NCI-H2196 (cell line): Measurements from ENCODE around the gene AKR1C4.
"Not testable (repeated sequence)": the region's sequence is repeated elsewhere in the genome, so short reads cannot be mapped to it uniquely, and the experiment has no call there.

ENCODE experiments used
- DNase-seq: peaks from one replicate; lab custom pipeline; 2025; ENCODE audit not compliant: unreplicated experiment; lab: John Stamatoyannopoulos, UW

Gene AKR1C4

GRCh38 chr10:5196702-5197113 is at the start of gene AKR1C4:
Gene AKR1C4, plus strand, starts transcription at chr10:5196837. Its CDS starts 31 bp downstream, at chr10:5196868.
- no peak for DNase-seq

- DNase-seq: no peak
These were observed 49.8 kb upstream of the AKR1C4 start for GRCh38 chr10:5146920-5147254.

GRCh38 chr10:5147255-5147980 is 49.2 kb upstream of the AKR1C4 start:
- no peak for DNase-seq

- DNase-seq: no peak
These were observed 48.5 kb upstream of the AKR1C4 start for GRCh38 chr10:5147981-5148677.

GRCh38 chr10:5148678-5149032 is 48.0 kb upstream of the AKR1C4 start:
- no peak for DNase-seq

- no peak for DNase-seq
These were observed 45.6 kb upstream of the AKR1C4 start for GRCh38 chr10:5151076-5151475.

- DNase-seq: no peak
These were observed 40.7 kb upstream of the AKR1C4 start for GRCh38 chr10:5155951-5156350.

- no peak for DNase-seq
These were observed 39.1 kb upstream of the AKR1C4 start for GRCh38 chr10:5157501-5157900.

- no peak for DNase-seq
These were observed 37.5 kb upstream of the AKR1C4 start for GRCh38 chr10:5159126-5159525.

- no peak for DNase-seq
These were observed 33.1 kb upstream of the AKR1C4 start for GRCh38 chr10:5163487-5163886.

- no peak for DNase-seq
These were observed 30.9 kb upstream of the AKR1C4 start for GRCh38 chr10:5165738-5166137.

GRCh38 chr10:5168897-5169420 is 27.7 kb upstream of the AKR1C4 start:
- DNase-seq: no peak

- not testable (repeated sequence) for DNase-seq
These were observed 21.1 kb upstream of the AKR1C4 start for GRCh38 chr10:5175581-5175980.

- DNase-seq: not testable (repeated sequence)
These were observed 16.1 kb upstream of the AKR1C4 start for GRCh38 chr10:5180503-5180902.

GRCh38 chr10:5183923-5184322 is 12.7 kb upstream of the AKR1C4 start:
- DNase-seq: no peak

- no peak for DNase-seq
These were observed 11.5 kb upstream of the AKR1C4 start, which contains the start of gene AKR1C8 for GRCh38 chr10:5184987-5185775. Gene AKR1C8, minus strand, starts transcription at chr10:5185150. Its CDS starts 46 bp downstream, at chr10:5185104.

- DNase-seq: no peak
These were observed 8.8 kb upstream of the AKR1C4 start for GRCh38 chr10:5187867-5188266.

GRCh38 chr10:5188358-5188757 is 8.3 kb upstream of the AKR1C4 start:
- DNase-seq: no peak

- DNase-seq: no peak
These were observed 2.2 kb upstream of the AKR1C4 start for GRCh38 chr10:5194431-5194830.

GRCh38 chr10:5195727-5196374 is 786 bp upstream of the AKR1C4 start:
- no peak for DNase-seq

- DNase-seq: no peak
These were observed 1.7 kb downstream of the AKR1C4 start for GRCh38 chr10:5198386-5198785.
